GM21786 (cell line): ENCODE data around the gene ALDH1L2.

Experiments
- ATAC-seq: cut with Tn5 transposase; IDR thresholded peaks from one replicate; pipeline ENCODE4 v1.9.1; 2021; ENCODE audit not compliant: unreplicated experiment

Gene ALDH1L2

DNA sequence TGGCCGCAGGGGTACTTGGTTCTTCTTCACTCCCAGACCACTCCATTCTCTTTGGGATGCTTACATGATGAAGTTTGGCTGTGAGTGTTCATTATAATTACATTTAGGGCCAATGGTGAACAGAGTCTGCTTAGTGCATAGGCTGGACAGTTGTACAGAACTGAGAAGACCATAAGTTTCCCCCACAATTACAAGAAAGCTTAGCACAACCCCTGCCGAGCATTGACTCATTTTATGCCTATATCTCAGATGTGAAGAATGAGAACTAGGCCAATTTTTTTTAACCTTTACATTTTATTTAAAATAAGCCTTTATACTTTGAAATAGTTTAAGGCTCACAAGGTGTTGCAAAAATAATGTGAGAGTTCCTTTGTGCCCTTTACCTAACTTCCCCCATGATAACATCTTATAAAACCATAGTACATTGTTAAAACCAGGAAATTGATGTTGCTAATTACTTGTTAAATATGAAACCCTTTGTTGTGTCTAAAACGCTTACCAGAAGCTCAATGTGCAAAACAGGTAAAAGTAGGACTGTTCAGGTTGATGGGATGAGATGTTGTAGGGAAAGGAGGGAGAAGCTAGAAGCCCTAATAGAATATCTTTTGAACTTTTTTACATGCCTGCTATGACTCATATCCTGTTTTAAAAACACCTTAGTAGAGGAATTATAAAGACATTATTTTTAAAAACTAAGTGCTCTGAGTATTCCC lies 47.2 kb downstream of the ALDH1L2 start:
- no peak for ATAC-seq

DNA sequence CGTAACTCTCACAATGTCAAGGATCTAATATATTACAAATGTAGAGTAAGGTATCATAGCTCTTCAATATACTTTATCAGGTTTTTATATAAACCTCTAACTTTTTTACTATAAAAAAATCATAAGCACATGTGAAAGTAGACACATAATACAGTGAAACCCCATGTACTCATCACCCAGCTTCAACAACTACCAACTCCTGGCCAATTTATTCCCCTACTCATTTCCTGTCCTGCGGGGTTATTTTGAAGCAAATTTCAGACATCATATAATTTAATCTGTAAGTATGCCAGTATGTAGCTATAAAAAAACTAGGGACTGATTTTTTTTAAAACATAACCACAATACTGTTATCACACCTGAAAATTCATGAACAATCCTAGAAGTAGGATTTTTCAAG lies 50.4 kb downstream of the ALDH1L2 start:
- ATAC-seq, result no peak

DNA sequence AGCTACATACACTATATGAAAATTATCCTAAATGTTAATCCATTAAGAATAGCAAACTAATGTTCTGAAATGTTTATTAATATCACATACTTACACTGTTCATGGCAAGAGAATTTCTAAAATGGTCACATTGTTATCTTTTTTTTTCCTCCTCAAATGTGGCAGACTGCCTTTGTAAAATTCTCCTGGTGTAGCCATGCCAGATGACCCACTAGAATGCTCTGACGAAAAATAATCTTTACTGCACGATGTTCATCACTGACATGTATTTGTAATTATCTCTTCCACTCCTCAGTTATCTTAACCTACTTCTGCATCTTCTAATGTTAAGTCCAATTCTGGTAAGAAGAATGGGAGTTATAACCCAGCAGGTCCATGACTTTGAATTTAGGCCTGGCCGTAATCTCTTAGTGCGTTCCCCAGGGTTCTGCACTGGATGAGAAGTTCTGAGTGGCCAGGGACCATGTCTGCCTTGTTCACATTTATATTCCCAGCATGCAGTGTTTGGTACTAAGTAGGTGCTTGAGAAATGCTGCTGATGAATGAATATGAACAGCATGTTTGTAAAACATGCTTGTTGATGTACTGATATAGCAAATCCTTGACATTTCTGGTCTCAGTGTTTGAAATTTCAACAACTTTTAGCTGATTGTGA lies 51.4 kb downstream of the ALDH1L2 start:
- ATAC-seq, result no peak

DNA sequence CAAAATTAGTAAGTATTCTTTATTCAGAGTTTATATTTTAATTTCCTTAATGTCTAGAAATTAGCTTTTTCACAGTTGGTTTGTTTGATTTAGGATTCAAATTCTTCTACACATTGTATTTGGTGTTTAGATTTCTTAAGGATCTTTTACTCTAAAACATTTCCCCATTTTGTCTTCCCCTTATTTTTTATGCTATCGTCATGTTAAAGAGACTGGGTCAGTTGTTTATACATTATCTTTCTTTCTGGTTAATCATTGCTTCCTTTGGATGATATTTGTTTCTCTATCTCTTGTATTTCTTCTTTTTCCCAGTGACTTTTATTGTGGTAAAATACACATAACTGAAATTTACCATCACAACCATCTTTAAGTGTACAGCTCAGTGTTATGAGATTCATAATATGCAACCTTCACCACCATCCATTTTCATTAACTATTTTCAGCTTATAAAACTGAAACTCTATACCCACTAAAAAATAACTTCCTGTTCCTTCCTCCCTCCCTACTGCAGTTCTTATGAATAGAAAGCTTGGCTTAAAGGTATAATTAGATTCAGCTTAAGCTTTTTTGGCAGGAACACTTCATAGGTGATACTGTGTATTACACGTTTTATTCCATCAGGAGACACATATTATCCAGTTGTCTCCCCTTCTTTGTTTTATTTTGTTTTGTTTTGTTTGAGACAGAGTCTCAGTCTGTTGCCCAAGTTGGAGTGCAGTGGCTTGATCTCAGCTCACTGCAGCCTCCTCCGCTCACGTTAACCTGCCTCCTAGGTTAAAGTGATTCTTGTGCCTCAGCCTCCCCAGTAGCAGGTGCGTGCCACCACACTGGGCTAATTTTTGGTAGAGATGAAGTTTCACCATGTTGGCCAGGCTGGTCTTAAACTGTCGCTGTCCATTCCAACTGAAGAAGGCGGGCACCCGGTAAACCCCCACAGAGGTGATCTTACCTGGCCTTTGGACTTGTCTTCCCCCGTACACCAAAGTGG lies 53.1 kb downstream of the ALDH1L2 start:
- ATAC-seq, result peak; percentile 95

DNA sequence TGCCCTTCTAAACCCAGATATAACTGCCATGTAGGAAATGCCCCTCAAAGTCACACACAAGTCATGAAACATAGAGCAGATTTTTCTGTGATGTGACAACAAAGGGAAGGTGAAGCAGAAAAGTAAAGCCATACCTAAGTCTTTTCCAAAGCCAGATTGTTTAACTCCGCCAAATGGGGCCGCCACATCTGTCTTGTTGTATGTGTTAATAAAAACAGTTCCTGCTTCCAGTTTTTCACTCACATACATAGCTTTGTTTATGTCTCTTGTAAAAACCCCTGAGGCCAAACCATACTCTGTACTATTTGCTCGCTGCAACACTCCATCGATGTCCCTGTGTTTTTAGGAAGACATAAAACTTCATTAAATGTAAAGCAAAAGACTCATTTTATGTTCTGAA lies 57.8 kb downstream of the ALDH1L2 start:
- no peak for ATAC-seq

DNA sequence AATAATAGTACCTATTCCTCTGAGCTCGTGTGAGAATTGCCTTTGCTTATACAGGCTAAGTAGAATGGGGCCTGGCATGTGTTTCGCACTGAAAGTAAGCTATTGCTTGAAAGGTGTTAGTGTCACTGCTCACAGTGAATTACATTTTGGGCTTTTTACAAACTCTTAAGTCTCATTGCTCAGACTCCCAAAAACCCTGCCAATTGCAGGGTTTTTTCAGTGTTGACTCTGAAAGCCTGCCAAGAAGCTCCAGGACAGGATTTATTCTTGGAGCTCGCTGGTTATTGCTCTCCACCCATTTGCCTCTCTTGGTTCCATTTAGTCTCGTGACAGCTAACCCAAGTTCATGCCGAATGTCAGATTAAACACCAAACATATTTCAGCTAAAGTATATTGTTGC lies 58.4 kb downstream of the ALDH1L2 start:
- no peak for ATAC-seq

DNA sequence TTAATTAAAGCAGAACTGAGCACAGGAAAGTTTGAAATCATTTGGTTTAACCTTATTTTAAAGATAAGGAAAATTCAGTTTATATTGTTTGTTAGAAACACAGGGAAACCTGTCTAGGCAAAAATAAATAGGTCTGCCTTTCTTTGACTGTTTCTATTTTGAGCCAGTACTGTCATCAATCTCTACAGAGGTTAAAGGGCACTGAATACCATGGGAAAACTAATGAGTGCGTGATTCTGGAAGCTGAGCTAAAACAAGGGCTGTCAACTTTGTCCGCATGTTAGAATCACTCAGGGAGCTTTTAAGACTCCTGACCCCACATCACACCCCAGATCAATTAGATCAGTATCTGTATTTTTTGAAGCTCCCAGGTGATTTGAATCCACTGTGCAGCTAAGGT lies 59.3 kb downstream of the ALDH1L2 start:
- ATAC-seq, result no peak

DNA sequence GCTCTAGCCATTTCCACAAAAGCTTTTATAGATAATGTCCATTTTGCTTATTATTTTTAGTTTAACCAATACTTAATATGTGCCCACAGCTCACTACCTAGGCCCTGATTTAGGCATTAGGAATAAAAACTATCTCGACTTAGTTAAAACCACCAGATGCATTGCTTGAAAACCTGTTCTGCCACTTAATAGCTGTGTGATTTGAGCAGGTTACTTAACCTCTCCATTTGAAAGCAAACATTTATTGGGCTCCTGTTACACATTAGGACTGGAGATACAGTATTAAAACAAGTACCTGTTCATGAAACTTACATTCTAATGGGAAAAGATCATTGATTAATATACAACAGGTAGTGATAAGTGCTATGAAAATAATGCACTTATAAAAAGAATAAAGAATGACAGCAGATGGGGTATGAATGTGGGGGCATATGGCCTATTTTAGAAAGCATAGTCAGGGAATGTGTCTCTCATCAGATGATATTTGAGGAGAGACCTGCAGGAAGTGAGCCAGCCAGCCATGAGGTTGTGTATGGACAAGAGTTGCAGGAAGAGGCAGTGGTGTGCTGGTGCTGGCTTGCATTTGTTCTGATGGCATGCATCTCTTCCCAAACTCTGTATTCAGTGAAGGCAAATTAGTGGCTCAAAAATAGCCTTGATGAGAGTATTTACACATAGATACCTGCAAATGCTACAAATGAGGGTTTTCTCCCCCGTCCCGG lies 63.9 kb downstream of the ALDH1L2 start:
- no peak for ATAC-seq

DNA sequence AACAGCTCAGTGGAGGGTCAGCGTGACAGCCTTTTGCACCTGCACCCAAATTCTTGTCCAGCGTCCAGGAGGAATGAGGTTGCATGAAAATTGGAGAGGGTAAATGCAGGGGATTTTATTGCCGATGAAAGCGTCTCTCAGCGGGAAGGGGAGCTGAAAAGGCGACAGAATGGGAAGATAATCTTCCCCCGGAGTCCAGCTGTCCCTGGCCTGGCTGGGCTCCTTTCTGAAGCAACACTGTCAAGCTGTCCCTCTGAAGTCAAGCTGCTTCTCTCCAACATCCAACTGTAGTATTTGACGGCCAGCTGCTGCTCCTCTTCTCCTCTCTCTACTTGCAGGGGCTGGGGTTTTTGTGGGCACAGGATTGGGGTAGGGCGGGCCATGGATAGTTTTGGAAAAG lies 65.5 kb downstream of the ALDH1L2 start:
- ATAC-seq, result no peak

DNA sequence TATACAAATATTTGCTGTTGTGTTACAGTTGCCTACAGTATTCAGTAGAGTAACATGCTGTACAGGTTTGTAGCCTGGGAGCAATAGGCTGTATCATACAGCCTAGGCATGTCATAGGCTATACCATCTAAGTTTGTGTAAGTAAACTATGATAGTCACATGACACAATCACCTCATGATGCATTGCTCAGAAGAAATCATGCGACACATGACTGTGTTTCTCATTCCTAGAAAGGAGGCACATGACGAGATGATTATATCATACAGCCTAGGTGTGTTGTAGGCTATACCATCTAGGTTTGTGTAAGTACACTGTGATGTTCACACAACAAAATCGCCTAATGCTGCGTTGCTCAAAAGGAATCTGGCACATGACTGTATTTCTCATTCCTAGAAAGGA lies 66.2 kb downstream of the ALDH1L2 start:
- ATAC-seq, result no peak

DNA sequence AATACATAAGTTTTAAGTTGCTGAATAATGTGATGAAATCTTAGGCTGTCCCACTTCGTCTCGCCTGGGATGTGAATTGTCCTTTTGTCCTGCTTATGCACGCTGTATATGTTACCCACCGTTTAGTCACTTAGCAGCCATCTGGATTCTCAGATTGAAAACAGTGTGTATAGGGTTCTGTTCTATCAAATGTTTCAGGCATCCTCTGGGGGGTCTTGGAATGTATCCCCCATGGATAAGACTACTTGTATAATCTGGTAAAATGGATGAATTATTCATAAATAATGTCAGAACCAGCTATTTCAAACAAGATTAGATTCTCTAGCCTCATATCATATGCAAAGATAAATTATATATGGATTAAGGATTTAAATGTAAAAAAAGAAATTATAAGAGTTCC lies 68.7 kb downstream of the ALDH1L2 start:
- no peak for ATAC-seq

DNA sequence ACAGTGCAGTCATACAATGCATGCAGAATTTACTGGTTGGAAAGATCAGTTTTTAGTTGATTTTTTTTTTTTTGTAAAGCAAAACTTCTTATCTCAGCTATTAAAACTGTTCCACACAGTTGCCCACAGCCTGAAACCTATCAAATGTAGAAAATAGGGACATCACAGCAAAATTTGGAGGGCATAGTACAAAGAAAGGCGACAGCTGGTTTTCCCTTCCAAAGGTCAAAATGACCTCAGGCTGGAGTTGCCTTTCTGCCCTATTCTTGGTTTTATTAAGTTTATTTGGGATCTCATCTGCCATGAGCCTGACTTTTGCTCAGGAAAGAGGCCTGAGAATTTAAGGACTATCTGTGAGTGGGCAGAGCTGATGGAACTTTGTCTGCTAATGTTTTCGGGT lies 69.7 kb downstream of the ALDH1L2 start:
- ATAC-seq, result no peak

DNA sequence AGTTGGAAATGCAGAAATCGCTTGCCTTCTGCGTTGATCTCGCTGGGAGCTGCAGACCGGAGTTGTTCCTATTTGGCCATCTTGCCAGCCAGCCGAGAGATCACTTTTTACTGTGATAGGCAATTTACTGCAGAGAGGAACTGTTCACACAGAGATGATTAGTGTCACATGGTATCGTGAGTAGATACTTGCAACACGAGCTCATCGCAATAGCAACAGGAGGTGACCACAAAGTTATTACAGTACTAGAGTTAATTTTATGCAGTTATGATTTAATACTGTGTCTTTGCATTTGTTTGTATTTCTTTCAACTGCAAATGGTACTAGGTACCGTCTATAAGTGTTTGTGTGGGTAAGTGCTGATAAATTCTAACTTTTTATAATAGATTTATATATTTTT lies 70.4 kb downstream of the ALDH1L2 start:
- no peak for ATAC-seq

DNA sequence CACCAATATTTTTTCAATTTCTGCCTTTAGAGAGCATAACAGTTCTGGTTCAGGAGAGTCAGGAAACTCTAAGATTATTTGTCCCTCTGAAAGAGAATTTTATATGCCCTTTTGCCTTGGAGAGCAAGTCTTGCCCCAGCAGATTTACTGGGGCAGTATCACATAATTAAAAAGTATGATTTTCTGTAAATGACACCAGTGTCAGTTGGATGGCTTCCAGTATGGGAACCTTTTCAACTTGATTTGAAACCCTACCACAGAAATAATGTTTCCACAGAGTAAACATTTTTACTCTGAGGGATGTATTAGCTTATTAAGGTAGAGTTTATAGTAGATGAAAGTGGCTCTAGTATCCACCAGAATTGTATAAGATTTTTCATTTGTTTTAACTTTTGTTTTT lies 82.8 kb downstream of the ALDH1L2 start:
- ATAC-seq, result no peak

DNA sequence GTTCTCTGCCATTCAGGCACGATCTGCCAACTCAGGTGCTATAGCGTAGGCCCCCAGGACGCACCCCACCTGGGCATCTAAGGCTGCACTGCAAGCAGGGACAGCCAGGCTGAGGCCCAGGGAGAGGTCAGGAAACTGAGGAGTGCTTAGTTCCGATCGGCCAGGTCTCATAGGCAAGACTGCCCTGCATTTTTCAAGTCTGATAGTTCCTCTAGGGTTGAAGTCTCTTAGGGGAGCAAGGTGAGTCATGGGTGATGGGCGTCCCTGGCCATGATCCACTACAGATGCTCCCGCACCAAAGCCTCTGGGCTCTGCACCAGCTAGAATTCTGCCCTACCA lies 84.9 kb downstream of the ALDH1L2 start:
- no peak for ATAC-seq

DNA sequence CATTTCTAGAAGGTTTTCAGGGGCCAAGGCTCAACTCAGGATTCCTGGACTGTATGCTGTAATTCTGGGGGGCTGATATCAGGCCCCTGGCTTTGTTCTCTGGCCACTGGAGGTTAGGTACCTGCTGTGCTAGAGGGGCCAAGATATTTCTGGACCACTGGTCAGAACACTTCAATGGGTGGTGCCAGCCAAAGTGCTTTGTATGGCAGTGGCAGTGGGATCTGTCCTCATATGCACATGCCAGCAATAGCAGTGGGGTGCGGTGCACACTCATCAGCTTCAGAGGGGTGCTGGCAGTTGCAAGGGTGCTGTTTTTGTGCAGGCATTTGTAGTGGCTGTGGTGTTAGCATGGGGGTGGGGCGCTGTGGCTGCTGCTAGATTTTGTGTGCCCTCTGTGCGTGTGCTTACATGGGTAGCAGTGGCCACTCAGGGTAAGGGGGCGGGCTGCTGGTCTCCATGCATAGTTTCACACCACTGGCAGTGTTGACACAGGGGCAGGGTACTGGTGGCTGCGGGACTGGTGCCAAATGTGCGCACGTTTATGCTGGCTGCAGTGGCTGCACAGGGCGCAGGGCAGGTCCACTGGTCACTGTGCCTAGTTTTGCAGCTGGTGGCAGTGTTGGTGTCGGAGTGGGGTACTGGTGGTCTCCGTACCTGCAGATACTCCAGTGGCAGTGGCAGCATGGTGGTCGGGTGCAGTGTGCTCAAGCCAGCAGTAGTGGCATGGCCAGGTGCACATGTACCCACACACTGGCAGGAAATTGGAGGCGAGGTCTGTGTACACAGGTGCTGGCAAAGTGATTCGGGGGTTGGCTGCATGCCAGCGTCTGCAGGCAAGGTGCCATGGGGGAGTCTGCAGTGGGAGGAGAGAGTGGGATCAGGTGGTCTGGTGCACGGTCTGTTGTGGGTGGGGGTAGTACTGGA lies 85.6 kb downstream of the ALDH1L2 start:
- ATAC-seq, result no peak

DNA sequence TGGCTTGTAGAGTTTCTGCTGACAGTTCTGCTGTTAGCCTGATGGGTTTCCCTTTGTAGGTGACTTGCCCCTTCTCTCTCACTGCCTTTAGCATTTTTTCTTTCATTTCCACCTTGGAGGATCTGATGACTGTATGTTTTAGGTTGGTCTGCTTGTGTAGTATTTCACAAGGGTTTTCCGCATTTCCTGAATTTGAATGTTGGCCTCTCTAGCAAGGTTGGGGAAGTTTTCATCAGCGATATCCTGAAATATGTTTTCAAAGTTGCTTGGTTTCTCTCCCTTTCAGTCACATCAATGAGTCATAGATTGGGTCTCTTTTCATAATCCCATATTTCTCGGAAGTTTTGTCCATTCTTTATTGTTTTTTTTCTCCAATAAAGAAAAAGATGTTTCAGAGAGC lies 86.7 kb downstream of the ALDH1L2 start:
- no peak for ATAC-seq

DNA sequence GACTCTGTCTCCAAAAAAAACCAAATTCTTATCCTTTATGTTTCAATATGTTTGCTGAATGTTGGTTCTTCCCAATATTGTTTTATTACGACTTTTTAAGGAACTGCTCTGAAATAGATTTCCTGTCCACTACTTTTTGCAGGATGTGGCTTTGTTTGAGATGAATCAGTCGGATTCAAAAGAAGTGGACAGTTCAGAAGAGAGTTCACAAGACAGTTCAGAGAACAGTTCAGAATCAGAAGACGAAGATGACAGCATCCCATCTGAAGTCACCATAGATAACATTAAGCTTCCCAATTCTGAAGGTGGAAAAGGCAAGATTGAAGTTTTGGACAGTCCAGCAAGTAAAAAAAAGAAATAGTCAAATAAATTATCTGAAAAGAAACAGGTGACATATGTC lies 89.9 kb downstream of the ALDH1L2 start:
- ATAC-seq, result no peak

DNA sequence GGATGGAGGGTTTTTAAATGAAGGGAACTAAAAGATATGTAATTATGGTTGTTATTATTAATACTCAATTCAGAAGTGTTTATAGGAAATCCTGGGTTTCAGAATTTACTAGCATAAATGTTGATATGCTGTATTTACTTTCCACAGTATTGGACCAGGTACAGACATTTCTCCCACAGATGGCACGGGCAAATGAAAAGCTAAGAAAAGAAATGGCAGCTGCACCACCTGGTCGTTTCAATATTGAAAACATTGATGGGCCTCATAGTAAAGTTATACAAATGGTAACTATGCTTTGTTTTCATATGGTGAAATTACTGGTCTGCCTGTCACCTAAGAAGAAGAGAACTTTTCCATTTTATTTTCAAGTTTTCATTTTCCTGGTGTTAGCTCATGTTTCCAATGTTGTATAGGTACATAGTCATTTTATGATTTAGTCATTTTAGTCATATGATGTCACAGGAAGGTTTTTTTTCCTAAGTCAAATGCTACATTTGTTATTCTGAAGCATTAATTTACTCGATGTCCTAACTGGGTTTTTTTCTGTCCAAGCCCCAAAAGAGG lies 92.6 kb downstream of the ALDH1L2 start:
- ATAC-seq, result no peak

DNA sequence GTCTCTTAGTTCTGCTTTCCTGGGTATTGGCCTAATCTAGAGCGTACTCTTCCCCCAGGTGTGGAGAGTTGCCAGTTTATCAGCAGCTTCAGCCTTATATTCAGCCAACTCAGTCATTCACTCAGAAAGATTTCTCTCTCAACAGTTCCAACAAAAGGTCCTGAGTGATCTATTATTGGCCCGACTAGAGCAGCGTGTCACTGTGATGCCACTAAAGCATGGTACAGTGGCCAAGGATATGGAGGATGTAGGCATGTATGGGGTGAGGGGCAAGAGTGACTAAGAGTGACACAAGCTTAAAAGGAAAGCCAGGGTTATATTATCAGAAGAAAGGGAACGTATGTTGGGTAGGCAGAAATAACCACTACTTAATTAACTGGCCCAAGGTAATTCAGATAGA lies 93.3 kb downstream of the ALDH1L2 start:
- no peak for ATAC-seq
